ENCODE data around the gene MAGI2. TPM values are rescaled to one million over a fixed set of nuclear protein-coding genes. Genes with fewer than 3 reads are reported as not detected.

The MAGI2 gene
- total and polyA plus RNA-seq, 2 experiments from 2014 or later: 16.8 to 24.7 TPM

DNA sequence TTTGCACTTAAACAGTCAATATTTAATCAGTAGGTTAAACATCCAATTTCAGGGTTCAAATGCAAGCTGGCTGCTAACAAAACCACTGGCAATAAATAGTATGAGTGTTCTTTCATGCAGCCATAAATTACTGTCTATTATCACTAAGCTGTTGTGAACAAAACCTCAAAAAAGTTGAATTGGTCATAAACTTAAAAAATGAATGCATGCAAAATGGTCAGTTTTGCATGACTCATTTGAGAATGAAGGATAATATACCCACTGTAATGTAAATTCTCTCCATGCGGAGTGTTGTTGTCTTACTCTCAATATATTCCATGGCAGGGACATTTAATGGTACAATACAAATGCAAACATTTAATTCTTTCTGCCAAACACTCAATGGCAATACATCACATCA lies 226.4 kb downstream of the MAGI2 start:
- H3K4me1 ChIP-seq (ENCODE audit: low read depth): no peaks in the 10 kb centered on the region
- H3K9me3 ChIP-seq (ENCODE audit: low read depth): no peaks in the 10 kb centered on the region
- no peak overlapping the region for H3K27ac ChIP-seq
- no peak overlapping the region for H3K4me3 ChIP-seq
- TF ChIP-seq, protein P1, sequence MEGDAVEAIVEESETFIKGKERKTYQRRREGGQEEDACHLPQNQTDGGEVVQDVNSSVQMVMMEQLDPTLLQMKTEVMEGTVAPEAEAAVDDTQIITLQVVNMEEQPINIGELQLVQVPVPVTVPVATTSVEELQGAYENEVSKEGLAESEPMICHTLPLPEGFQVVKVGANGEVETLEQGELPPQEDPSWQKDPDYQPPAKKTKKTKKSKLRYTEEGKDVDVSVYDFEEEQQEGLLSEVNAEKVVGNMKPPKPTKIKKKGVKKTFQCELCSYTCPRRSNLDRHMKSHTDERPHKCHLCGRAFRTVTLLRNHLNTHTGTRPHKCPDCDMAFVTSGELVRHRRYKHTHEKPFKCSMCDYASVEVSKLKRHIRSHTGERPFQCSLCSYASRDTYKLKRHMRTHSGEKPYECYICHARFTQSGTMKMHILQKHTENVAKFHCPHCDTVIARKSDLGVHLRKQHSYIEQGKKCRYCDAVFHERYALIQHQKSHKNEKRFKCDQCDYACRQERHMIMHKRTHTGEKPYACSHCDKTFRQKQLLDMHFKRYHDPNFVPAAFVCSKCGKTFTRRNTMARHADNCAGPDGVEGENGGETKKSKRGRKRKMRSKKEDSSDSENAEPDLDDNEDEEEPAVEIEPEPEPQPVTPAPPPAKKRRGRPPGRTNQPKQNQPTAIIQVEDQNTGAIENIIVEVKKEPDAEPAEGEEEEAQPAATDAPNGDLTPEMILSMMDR (IDR thresholded peaks at IDR 0.05; ENCODE audit: low read depth, low read length): no peak
- no peaks in the 10 kb centered on the region for H3K36me3 ChIP-seq
- DNase-seq (ENCODE audit: low read depth in 1 of 2, low spot score in 1 of 2): no peak
- H3K27me3 ChIP-seq: no peaks in the 10 kb centered on the region

DNA sequence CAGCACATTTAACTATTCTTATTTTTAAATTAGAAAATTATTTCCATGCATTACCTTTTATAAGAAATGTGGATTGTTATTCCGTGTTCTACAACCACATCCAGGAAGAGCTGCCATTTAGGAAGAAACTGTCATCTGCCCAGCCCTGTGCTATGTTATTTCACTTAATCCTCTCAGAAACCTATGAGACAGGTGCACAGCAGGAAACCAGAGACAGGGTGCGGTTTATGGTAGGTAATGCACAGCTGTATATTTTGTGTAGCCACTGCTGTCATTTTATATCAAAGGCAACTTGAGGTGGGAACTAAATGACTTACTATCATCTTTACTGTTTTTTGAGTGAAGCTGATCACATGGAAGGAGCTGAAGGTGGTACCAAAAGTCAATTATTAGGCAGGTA lies 232.3 kb downstream of the MAGI2 start:
- H3K4me1 ChIP-seq (ENCODE audit: low read depth): no peaks in the 10 kb centered on the region
- H3K4me3 ChIP-seq: no peak overlapping the region
- no peak for DNase-seq (ENCODE audit: low read depth in 1 of 2, low spot score in 1 of 2)
- H3K27me3 ChIP-seq: no peaks in the 10 kb centered on the region
- no peaks in the 10 kb centered on the region for H3K9me3 ChIP-seq (ENCODE audit: low read depth)
- TF ChIP-seq, protein P1 (IDR thresholded peaks at IDR 0.05; ENCODE audit: low read depth, low read length): no peak
- H3K27ac ChIP-seq: no peak overlapping the region
- no peaks in the 10 kb centered on the region for H3K36me3 ChIP-seq

- Histone ChIP-seq H3K36me3 (no peaks in the 10 kb centered on the region), H3K27ac (no peak overlapping the region), H3K9me3 (ENCODE audit: low read depth) (no peaks in the 10 kb centered on the region), H3K4me3 (no peak overlapping the region), H3K4me1 (ENCODE audit: low read depth) (no peaks in the 10 kb centered on the region), H3K27me3 (no peaks in the 10 kb centered on the region)
- DNase-seq (ENCODE audit: low read depth in 1 of 2, low spot score in 1 of 2): no peak
- TF ChIP-seq, protein P1 (IDR thresholded peaks at IDR 0.05; ENCODE audit: low read depth, low read length): no peak
Observed at GRCh38 chr7:79217976-79218626, 235.4 kb downstream of the MAGI2 start.

DNA sequence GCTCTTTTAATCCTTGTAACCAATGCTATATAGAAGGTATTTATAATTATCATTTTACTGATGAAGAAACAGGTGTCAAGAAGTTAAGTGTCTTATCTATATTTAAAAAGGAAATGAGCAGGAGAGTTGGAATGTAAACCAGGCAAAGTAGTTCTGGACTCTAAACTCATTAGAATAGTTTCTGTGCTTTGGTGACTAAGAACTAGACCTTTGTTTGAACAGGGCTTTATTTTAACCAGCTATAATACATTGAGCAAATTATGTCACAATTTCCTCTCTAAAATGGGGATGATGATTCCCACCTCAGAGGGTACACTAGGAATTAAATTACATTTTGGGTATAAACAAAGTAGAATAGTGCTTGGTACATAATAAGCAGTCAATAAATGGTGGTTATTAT lies 236.0 kb downstream of the MAGI2 start:
- Histone ChIP-seq H3K4me1 (ENCODE audit: low read depth) (no peaks in the 10 kb centered on the region), H3K4me3 (no peak overlapping the region), H3K36me3 (no peaks in the 10 kb centered on the region), H3K9me3 (ENCODE audit: low read depth) (no peaks in the 10 kb centered on the region), H3K27ac (no peak overlapping the region), H3K27me3 (no peaks in the 10 kb centered on the region)
- no peak for DNase-seq (ENCODE audit: low read depth in 1 of 2, low spot score in 1 of 2)
- TF ChIP-seq, protein P1 (IDR thresholded peaks at IDR 0.05; ENCODE audit: low read depth, low read length): no peak

- TF ChIP-seq, protein P1 (IDR thresholded peaks at IDR 0.05; ENCODE audit: low read depth, low read length): no peak
- H3K4me3 ChIP-seq: no peak overlapping the region
- H3K9me3 ChIP-seq (ENCODE audit: low read depth): no peaks in the 10 kb centered on the region
- H3K27me3 ChIP-seq: no peaks in the 10 kb centered on the region
- H3K27ac ChIP-seq: no peak overlapping the region
- no peak for DNase-seq (ENCODE audit: low read depth in 1 of 2, low spot score in 1 of 2)
- H3K36me3 ChIP-seq: no peaks in the 10 kb centered on the region
- no peaks in the 10 kb centered on the region for H3K4me1 ChIP-seq (ENCODE audit: low read depth)
Observed at GRCh38 chr7:79216236-79216635, 237.2 kb downstream of the MAGI2 start.

All from cardiac muscle cell (in vitro differentiated cells and primary cell).